Neural progenitor cell (in vitro differentiated cells): ENCODE data around the gene GCK.

ENCODE experiments used
- CTCF ChIP-seq: fragments of 200-600 bp; sonication (generic); IDR thresholded peaks from 2 replicates; pipeline ENCODE4 v1.5.1; 2017; ENCODE audit warnings: antibody characterized with exemption, mild to moderate bottlenecking
- EZH2 ChIP-seq: fragments of 200-600 bp; sonication (generic); IDR thresholded peaks from 2 replicates; pipeline ENCODE4 v1.6.1; 2017; ENCODE audit warnings: antibody characterized with exemption, mild to moderate bottlenecking, moderate library complexity
- EZH2phosphoT487 ChIP-seq: fragments of 200-600 bp; sonication (generic); IDR thresholded peaks from 2 replicates; pipeline ENCODE4 v1.6.1; 2017; ENCODE audit warnings: antibody characterized with exemption

- no peak for TF ChIP-seq CTCF
- no peak for TF ChIP-seq EZH2
- no peak for TF ChIP-seq EZH2phosphoT487
These were observed 16.9 kb downstream of the GCK start for GRCh38 chr7:44172352-44172751.
